GM21526 (cell line): Measurements from ENCODE around the gene BPI.
"Not testable (repeated sequence)": the region's sequence is repeated elsewhere in the genome, so short reads cannot be mapped to it uniquely, and the experiment has no call there.

Source experiments
- ATAC-seq: cut with Tn5 transposase; IDR thresholded peaks from one replicate; pipeline ENCODE4 v1.9.1; 2021; ENCODE audit warnings: moderate library complexity; ENCODE audit not compliant: unreplicated experiment, low FRiP score

Gene BPI

GRCh38 chr20:38354227-38354626 is 50.3 kb downstream of the BPI start:
- no peak for ATAC-seq

GRCh38 chr20:38355161-38356012 is 51.4 kb downstream of the BPI start:
- no peak for ATAC-seq

GRCh38 chr20:38357653-38358207 is 53.8 kb downstream of the BPI start:
- no peak for ATAC-seq

GRCh38 chr20:38358556-38358955 is 54.6 kb downstream of the BPI start:
- no peak for ATAC-seq

- ATAC-seq: no peak
These were observed 59.2 kb downstream of the BPI start for GRCh38 chr20:38363004-38363747.

- no peak for ATAC-seq
These were observed 65.4 kb downstream of the BPI start for GRCh38 chr20:38369389-38369788.

- no peak for ATAC-seq
These were observed 68.8 kb downstream of the BPI start for GRCh38 chr20:38372806-38373205.

GRCh38 chr20:38373231-38373867 is 69.4 kb downstream of the BPI start:
- no peak for ATAC-seq

- no peak for ATAC-seq
These were observed 69.9 kb downstream of the BPI start for GRCh38 chr20:38373898-38374297.

GRCh38 chr20:38377039-38377685 is 73.2 kb downstream of the BPI start:
- no peak for ATAC-seq

- ATAC-seq: not testable (repeated sequence)
These were observed 73.9 kb downstream of the BPI start for GRCh38 chr20:38377838-38378237.

GRCh38 chr20:38383147-38383546 is 79.2 kb downstream of the BPI start:
- ATAC-seq: no peak

GRCh38 chr20:38386004-38386403 is 82.0 kb downstream of the BPI start:
- no peak for ATAC-seq

- no peak for ATAC-seq
These were observed 82.9 kb downstream of the BPI start for GRCh38 chr20:38386851-38387250.
